GM23338 (cell line): ENCODE measurements around the gene KIAA0040. TPM values are rescaled to one million over a fixed set of nuclear protein-coding genes. Genes with fewer than 3 reads are reported as not detected.

ENCODE experiments used
- ATAC-seq: fragments of 200-7000 bp; cut with Tn5 transposase; 3 replicates; pipeline ENCODE4 v1.9.1; 2020
- DNase-seq: peaks from one replicate; pipeline ENCODE4 v3.0.0-alpha.2; 2015; ENCODE audit warnings: low spot score
- H2AFZ ChIP-seq: fragments of 200-600 bp; sonication (generic); 2 replicates; pipeline ENCODE4 v1.8.0; 2016; ENCODE audit warnings: antibody characterized with exemption, mild to moderate bottlenecking, moderate library complexity
- H3F3A ChIP-seq: fragments of 200-600 bp; sonication (generic); replicated peaks from 2 replicates; pipeline ENCODE4 v1.8.0; 2017; ENCODE audit warnings: antibody characterized with exemption, mixed run types, low read depth
- H3K27ac ChIP-seq: fragments of 200-600 bp; sonication (generic); 2 replicates; pipeline ENCODE4 v1.6.1; 2016; ENCODE audit warnings: low read depth
- H3K27me3 ChIP-seq: fragments of 200-600 bp; sonication (generic); 2 replicates; pipeline ENCODE4 v1.8.0; 2016; ENCODE audit warnings: mild to moderate bottlenecking, mixed run types, moderate library complexity; ENCODE audit not compliant: insufficient read depth
- H3K36me3 ChIP-seq: fragments of 200-600 bp; sonication (generic); 2 replicates; pipeline ENCODE4 v1.8.0; 2016; ENCODE audit warnings: mild to moderate bottlenecking; ENCODE audit not compliant: insufficient read depth
- H3K4me1 ChIP-seq: fragments of 200-600 bp; sonication (generic); 2 replicates; pipeline ENCODE4 v1.8.0; 2016; ENCODE audit warnings: mild to moderate bottlenecking, moderate library complexity; ENCODE audit not compliant: insufficient read depth
- H3K4me2 ChIP-seq: fragments of 200-600 bp; sonication (generic); 2 replicates; pipeline ENCODE4 v1.7.1; 2017; ENCODE audit warnings: mixed run types
- H3K4me3 ChIP-seq: fragments of 200-600 bp; sonication (generic); 2 replicates; pipeline ENCODE4 v1.6.1; 2016; ENCODE audit warnings: mixed run types
- H3K79me2 ChIP-seq: fragments of 200-600 bp; sonication (generic); replicated peaks from 2 replicates; pipeline ENCODE4 v1.8.0; 2017; ENCODE audit warnings: mild to moderate bottlenecking; ENCODE audit not compliant: insufficient read depth
- H3K9me2 ChIP-seq: fragments of 200-600 bp; sonication (generic); 2 replicates; pipeline ENCODE4 v1.8.0; 2017; ENCODE audit not compliant: insufficient read depth
- H4K20me1 ChIP-seq: fragments of 200-600 bp; sonication (generic); replicated peaks from 2 replicates; pipeline ENCODE4 v1.8.0; 2017; ENCODE audit warnings: mild to moderate bottlenecking; ENCODE audit not compliant: insufficient read depth
- H3K27ac Mint-ChIP-seq: 2 replicates; pipeline ENCODE4 v1.8.0; 2020; ENCODE audit warnings: inconsistent platforms, mild to moderate bottlenecking, moderate library complexity, mixed read lengths
- H3K27me3 Mint-ChIP-seq: 3 replicates; pipeline ENCODE4 v1.8.0; 2022; ENCODE audit warnings: low read depth, mild to moderate bottlenecking, moderate library complexity, mixed read lengths, inconsistent platforms; ENCODE audit not compliant: insufficient read depth, poor library complexity
- H3K36me3 Mint-ChIP-seq: 3 replicates; pipeline ENCODE4 v1.8.0; 2021; ENCODE audit warnings: low read depth, mild to moderate bottlenecking, inconsistent platforms, moderate library complexity, mixed read lengths
- H3K4me1 Mint-ChIP-seq: 3 replicates; pipeline ENCODE4 v1.8.0; 2020; ENCODE audit warnings: mild to moderate bottlenecking, inconsistent platforms, mixed read lengths
- H3K4me3 Mint-ChIP-seq: 3 replicates; pipeline ENCODE4 v1.8.0; 2021; ENCODE audit warnings: moderate library complexity, mild to moderate bottlenecking, inconsistent platforms, mixed read lengths
- H3K9me3 Mint-ChIP-seq: 3 replicates; pipeline ENCODE4 v1.8.0; 2020; ENCODE audit warnings: moderate library complexity, mild to moderate bottlenecking, inconsistent platforms, mixed read lengths
- EZH2 ChIP-seq: fragments of 200-600 bp; sonication (generic); IDR thresholded peaks from one replicate; pipeline ENCODE4 v1.8.0; 2017; ENCODE audit warnings: antibody characterized with exemption, mild to moderate bottlenecking, low read depth; ENCODE audit not compliant: unreplicated experiment
- EZH2phosphoT487 ChIP-seq: fragments of 200-600 bp; sonication (generic); IDR thresholded peaks from one replicate; pipeline ENCODE4 v1.8.1; 2018; ENCODE audit warnings: antibody characterized with exemption; ENCODE audit not compliant: unreplicated experiment
- JUNB ChIP-seq: IDR thresholded peaks from one replicate; pipeline ENCODE4 v1.6.1; 2016; ENCODE audit warnings: antibody characterized with exemption; ENCODE audit not compliant: unreplicated experiment
- NANOG ChIP-seq: IDR thresholded peaks from 2 replicates; pipeline ENCODE4 v1.6.1; 2016; ENCODE audit warnings: antibody characterized with exemption, borderline replicate concordance
- ZNF114 ChIP-seq: fragments of 250-450 bp; sonication (Bioruptor Pico); IDR thresholded peaks from 2 replicates; pipeline ENCODE4 v1.5.0; 2020; ENCODE audit warnings: mild to moderate bottlenecking, moderate library complexity
- ZNF331 ChIP-seq: fragments of 250-450 bp; sonication (Bioruptor Pico); IDR thresholded peaks from 2 replicates; pipeline ENCODE4 v1.5.0; 2020; ENCODE audit warnings: low read depth, mild to moderate bottlenecking, moderate library complexity
- polyA plus RNA-seq: library from polyadenylated mRNA; unstranded; fragments of >200 nt; fragmentation: Nextera tagmentation; extraction: Ambion mirVana; gene quantifications from 2 replicates; pipeline ENCODE4 v1.2.1, GENCODE V29; 2016
- total RNA-seq: library from RNA; depleted of rRNA; stranded (reverse); fragments of >200 nt; shearing (Covaris generic); gene quantifications from 2 replicates; pipeline ENCODE4 v1.2.3, GENCODE V29; 2014
- TF ChIP-seq, protein P1 (sequence below): fragments of 250-450 bp; sonication (Bioruptor Pico); IDR thresholded peaks from 2 replicates; pipeline ENCODE4 v1.5.0; 2020; ENCODE audit warnings: mild to moderate bottlenecking, moderate library complexity
- TF ChIP-seq, protein P2 (sequence below), 2 experiments: fragments of 200-600 bp in 1 of 2; sonication (generic) in 1 of 2; conservative IDR thresholded peaks; 2 replicates each; pipeline versions ENCODE4 v1.5.1 to v1.6.1; 2016 to 2017; ENCODE audit warnings: antibody characterized with exemption in 2 of 2, low read depth in 2 of 2, mild to moderate bottlenecking in 2 of 2, moderate library complexity in 1 of 2

Gene KIAA0040
- total and polyA plus RNA-seq, 2 experiments from 2014 or later, result 7.0 to 11.9 TPM

DNA sequence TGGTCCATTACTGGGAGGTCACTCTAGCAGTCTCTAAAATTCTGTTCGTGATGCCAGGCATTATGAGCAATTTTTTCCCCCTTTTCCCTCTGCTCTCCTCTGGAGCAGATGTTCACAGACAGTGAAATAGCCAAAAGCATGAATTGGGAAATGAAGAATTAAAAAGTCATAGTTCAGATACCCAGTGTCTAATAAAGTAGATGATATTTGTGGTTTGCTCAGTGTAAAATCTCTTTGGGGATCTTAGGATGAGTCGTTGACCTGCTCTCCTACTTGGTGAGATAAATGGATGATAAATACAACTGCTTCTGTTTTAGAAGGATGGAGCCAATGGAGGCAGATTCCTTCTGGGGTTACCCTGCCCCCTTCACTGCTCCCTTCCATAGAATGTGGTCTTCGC, 56.3 kb downstream of the KIAA0040 start (continued):
- TF ChIP-seq, protein P1, sequence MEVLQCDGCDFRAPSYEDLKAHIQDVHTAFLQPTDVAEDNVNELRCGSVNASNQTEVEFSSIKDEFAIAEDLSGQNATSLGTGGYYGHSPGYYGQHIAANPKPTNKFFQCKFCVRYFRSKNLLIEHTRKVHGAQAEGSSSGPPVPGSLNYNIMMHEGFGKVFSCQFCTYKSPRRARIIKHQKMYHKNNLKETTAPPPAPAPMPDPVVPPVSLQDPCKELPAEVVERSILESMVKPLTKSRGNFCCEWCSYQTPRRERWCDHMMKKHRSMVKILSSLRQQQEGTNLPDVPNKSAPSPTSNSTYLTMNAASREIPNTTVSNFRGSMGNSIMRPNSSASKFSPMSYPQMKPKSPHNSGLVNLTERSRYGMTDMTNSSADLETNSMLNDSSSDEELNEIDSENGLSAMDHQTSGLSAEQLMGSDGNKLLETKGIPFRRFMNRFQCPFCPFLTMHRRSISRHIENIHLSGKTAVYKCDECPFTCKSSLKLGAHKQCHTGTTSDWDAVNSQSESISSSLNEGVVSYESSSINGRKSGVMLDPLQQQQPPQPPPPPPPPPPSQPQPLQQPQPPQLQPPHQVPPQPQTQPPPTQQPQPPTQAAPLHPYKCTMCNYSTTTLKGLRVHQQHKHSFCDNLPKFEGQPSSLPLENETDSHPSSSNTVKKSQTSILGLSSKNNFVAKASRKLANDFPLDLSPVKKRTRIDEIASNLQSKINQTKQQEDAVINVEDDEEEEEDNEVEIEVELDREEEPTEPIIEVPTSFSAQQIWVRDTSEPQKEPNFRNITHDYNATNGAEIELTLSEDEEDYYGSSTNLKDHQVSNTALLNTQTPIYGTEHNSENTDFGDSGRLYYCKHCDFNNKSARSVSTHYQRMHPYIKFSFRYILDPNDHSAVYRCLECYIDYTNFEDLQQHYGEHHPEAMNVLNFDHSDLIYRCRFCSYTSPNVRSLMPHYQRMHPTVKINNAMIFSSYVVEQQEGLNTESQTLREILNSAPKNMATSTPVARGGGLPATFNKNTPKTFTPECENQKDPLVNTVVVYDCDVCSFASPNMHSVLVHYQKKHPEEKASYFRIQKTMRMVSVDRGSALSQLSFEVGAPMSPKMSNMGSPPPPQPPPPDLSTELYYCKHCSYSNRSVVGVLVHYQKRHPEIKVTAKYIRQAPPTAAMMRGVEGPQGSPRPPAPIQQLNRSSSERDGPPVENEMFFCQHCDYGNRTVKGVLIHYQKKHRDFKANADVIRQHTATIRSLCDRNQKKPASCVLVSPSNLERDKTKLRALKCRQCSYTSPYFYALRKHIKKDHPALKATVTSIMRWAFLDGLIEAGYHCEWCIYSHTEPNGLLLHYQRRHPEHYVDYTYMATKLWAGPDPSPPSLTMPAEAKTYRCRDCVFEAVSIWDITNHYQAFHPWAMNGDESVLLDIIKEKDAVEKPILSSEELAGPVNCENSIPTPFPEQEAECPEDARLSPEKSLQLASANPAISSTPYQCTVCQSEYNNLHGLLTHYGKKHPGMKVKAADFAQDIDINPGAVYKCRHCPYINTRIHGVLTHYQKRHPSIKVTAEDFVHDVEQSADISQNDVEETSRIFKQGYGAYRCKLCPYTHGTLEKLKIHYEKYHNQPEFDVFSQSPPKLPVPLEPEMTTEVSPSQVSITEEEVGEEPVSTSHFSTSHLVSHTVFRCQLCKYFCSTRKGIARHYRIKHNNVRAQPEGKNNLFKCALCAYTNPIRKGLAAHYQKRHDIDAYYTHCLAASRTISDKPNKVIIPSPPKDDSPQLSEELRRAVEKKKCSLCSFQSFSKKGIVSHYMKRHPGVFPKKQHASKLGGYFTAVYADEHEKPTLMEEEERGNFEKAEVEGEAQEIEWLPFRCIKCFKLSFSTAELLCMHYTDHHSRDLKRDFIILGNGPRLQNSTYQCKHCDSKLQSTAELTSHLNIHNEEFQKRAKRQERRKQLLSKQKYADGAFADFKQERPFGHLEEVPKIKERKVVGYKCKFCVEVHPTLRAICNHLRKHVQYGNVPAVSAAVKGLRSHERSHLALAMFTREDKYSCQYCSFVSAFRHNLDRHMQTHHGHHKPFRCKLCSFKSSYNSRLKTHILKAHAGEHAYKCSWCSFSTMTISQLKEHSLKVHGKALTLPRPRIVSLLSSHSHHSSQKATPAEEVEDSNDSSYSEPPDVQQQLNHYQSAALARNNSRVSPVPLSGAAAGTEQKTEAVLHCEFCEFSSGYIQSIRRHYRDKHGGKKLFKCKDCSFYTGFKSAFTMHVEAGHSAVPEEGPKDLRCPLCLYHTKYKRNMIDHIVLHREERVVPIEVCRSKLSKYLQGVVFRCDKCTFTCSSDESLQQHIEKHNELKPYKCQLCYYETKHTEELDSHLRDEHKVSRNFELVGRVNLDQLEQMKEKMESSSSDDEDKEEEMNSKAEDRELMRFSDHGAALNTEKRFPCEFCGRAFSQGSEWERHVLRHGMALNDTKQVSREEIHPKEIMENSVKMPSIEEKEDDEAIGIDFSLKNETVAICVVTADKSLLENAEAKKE (CRISPR knock-in tag), result no peak
- no peak for TF ChIP-seq EZH2
- TF ChIP-seq EZH2phosphoT487, result no peak
- TF ChIP-seq NANOG, result no peak

DNA sequence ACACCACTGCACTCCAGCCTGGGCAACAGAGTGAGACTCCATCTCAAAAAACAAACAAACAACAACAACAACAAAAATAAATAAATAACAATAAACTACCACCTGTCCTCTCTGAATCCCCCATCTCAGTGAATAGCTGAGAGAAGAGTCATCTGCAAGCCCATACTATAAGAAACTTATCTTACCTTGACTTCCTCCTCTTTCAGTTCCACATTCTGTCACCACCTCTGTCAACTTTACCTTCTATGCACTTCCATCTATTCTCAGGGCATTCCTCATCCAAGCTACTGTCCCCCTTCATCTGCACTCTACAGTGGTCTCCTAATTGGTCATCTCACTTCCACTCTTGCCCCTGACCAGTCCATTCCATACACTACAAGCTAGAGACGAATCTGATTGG, 58.1 kb downstream of the KIAA0040 start:
- H2AFZ ChIP-seq, result no peak overlapping the region
- H4K20me1 ChIP-seq, result no peaks in the 10 kb centered on the region
- H3K27ac Mint-ChIP-seq, result no peak overlapping the region
- peaks cover 2% of the 10 kb centered on the region; the same call in 1 of the 2 replicates for H3K9me2 ChIP-seq
- H3K79me2 ChIP-seq, result no peaks in the 10 kb centered on the region
- no peak overlapping the region for H3K4me2 ChIP-seq
- H3K27me3 ChIP-seq, result no peaks in the 10 kb centered on the region
- H3K4me3 ChIP-seq, result no peak overlapping the region
- H3K4me1 Mint-ChIP-seq, result peaks cover 32% of the 10 kb centered on the region
- H3K9me3 Mint-ChIP-seq, result no peaks in the 10 kb centered on the region
- no peaks in the 10 kb centered on the region for H3F3A ChIP-seq
- no peak overlapping the region for H3K4me3 Mint-ChIP-seq
- no peak overlapping the region for H3K27ac ChIP-seq
- H3K36me3 ChIP-seq, result no peaks in the 10 kb centered on the region
- peaks cover 16% of the 10 kb centered on the region for H3K4me1 ChIP-seq
- H3K27me3 Mint-ChIP-seq, result peaks cover 3% of the 10 kb centered on the region
- H3K36me3 Mint-ChIP-seq, result no peaks in the 10 kb centered on the region
- DNase-seq (no peak), ATAC-seq (no peak)
- TF ChIP-seq JUNB (no peak), NANOG (no peak), EZH2phosphoT487 (no peak), ZNF114 (CRISPR knock-in tag) (no peak), ZNF331 (CRISPR knock-in tag) (no peak)
- TF ChIP-seq, protein P1 (CRISPR knock-in tag), result no peak
- TF ChIP-seq, protein P2, sequence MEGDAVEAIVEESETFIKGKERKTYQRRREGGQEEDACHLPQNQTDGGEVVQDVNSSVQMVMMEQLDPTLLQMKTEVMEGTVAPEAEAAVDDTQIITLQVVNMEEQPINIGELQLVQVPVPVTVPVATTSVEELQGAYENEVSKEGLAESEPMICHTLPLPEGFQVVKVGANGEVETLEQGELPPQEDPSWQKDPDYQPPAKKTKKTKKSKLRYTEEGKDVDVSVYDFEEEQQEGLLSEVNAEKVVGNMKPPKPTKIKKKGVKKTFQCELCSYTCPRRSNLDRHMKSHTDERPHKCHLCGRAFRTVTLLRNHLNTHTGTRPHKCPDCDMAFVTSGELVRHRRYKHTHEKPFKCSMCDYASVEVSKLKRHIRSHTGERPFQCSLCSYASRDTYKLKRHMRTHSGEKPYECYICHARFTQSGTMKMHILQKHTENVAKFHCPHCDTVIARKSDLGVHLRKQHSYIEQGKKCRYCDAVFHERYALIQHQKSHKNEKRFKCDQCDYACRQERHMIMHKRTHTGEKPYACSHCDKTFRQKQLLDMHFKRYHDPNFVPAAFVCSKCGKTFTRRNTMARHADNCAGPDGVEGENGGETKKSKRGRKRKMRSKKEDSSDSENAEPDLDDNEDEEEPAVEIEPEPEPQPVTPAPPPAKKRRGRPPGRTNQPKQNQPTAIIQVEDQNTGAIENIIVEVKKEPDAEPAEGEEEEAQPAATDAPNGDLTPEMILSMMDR (conservative IDR thresholded peaks at IDR 0.05; ENCODE audit: low read depth in 2 of 2), result no peak
